Heart left ventricle (tissue), 13 donors: ENCODE results near the gene CLCA4.

Experiments used
- POLR2A ChIP-seq, 2 donors: fragments of 450-650 bp; IDR thresholded peaks; one replicate each; pipeline ENCODE4 v1.6.1; 2017; ENCODE audit warnings: antibody characterized with exemption in 2 of 2, mild to moderate bottlenecking in 2 of 2, moderate library complexity in 2 of 2
- TF ChIP-seq, protein P1 (sequence below), 12 donors: fragments of 200-600 bp; sonication (generic) in 4 of 12; IDR thresholded peaks; one replicate each; pipeline versions ENCODE4 v1.5.0 to v1.8.0; 2018 to 2022; ENCODE audit warnings: antibody characterized with exemption in 12 of 12, mild to moderate bottlenecking in 5 of 12
- donor health status: ischemic (EF 13 %, LVEDD 7.1; RV severe dilation, severe dysfunction).
- donor health status: DM: no; HTN: yes; CAD: no.
- donor health status: DM: no; HTN: no; CAD: no.
- donor health status: ischemic (EF 25% LVEDD 6.9; RV normal size, moderate dysfunction).
- donor health status: ischemic (EF 25% LVEDD 5.7; RV mildly dilated, moderate dysfunction).
- donor health status: ischemic (EF 35%, LVEDD 5.7; RV mildly dilated, moderate dysfunction).
- donor health status: nonischemic (EF 11% LVEDD 7.7; RV severe dilation, severe dysfunction).
- donor health status: DM: yes; HTN: yes; CAD: no.
- donor health status: PGD.
- donor health status: ischemic (EF 29% LVEDD 5.4; RV normal size, mild dysfunction).
- donor health status: nonischemic (EF 23%, LVEDD 6.1; RV moderate dilation, normal function).

DNA sequence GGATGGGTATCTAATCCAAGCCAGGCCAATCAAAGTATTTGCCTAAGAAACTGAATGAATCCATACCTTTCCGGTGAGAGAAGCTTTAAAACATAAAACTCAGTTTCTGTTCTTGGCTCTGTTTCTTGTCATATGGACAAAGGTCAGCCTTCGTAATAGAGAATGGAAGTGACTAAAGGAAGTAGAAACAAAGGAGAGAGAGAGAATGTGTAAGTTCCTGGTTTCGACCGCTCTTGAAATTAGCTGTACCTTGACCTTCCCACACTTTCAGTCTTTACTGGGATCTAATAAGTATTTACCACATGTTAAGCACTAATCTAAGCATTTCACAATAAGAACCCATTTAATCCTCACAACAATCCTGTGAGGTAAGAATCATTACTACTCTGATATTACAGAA, 19.6 kb upstream of the CLCA4 start:
- TF ChIP-seq, protein P1, sequence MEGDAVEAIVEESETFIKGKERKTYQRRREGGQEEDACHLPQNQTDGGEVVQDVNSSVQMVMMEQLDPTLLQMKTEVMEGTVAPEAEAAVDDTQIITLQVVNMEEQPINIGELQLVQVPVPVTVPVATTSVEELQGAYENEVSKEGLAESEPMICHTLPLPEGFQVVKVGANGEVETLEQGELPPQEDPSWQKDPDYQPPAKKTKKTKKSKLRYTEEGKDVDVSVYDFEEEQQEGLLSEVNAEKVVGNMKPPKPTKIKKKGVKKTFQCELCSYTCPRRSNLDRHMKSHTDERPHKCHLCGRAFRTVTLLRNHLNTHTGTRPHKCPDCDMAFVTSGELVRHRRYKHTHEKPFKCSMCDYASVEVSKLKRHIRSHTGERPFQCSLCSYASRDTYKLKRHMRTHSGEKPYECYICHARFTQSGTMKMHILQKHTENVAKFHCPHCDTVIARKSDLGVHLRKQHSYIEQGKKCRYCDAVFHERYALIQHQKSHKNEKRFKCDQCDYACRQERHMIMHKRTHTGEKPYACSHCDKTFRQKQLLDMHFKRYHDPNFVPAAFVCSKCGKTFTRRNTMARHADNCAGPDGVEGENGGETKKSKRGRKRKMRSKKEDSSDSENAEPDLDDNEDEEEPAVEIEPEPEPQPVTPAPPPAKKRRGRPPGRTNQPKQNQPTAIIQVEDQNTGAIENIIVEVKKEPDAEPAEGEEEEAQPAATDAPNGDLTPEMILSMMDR (IDR thresholded peaks at IDR 0.05): no peak
- no peak for TF ChIP-seq POLR2A (IDR thresholded peaks at IDR 0.05)
